ENCODE data around the gene MID1.

Gene MID1

GRCh38 chrX:10529344-10529743 is 91.0 kb downstream of the MID1 start:
- peak; percentile 14 for DNase-seq (ENCODE audit: low spot score)

- no peak for DNase-seq (ENCODE audit: low spot score)
These were observed 93.9 kb downstream of the MID1 start for GRCh38 chrX:10526451-10526850.

- DNase-seq (ENCODE audit: low spot score) = no peak
These were observed 94.8 kb downstream of the MID1 start for GRCh38 chrX:10525381-10526120.

- DNase-seq (ENCODE audit: low spot score) = no peak
These were observed 95.8 kb downstream of the MID1 start for GRCh38 chrX:10524578-10524977.

GRCh38 chrX:10519761-10520160 is 100.6 kb downstream of the MID1 start:
- DNase-seq (ENCODE audit: low spot score) = no peak

GRCh38 chrX:10519278-10519677 is 101.1 kb downstream of the MID1 start:
- no peak for DNase-seq (ENCODE audit: low spot score)

GRCh38 chrX:10518073-10518472 is 102.3 kb downstream of the MID1 start:
- no peak for DNase-seq (ENCODE audit: low spot score)

- no peak for DNase-seq (ENCODE audit: low spot score)
These were observed 103.5 kb downstream of the MID1 start for GRCh38 chrX:10516781-10517322.

GRCh38 chrX:10514891-10515290 is 105.5 kb downstream of the MID1 start:
- no peak for DNase-seq (ENCODE audit: low spot score)

- no peak for DNase-seq (ENCODE audit: low spot score)
These were observed 106.4 kb downstream of the MID1 start for GRCh38 chrX:10513974-10514373.

- no peak for DNase-seq (ENCODE audit: low spot score)
These were observed 107.6 kb downstream of the MID1 start for GRCh38 chrX:10512741-10513140.

- no peak for DNase-seq (ENCODE audit: low spot score)
These were observed 108.1 kb downstream of the MID1 start for GRCh38 chrX:10512258-10512657.

- no peak for DNase-seq (ENCODE audit: low spot score)
These were observed 111.0 kb downstream of the MID1 start for GRCh38 chrX:10509397-10509796.

GRCh38 chrX:10508891-10509290 is 111.5 kb downstream of the MID1 start:
- no peak for DNase-seq (ENCODE audit: low spot score)

- no peak for DNase-seq (ENCODE audit: low spot score)
These were observed 112.5 kb downstream of the MID1 start for GRCh38 chrX:10507876-10508275.

- no peak for DNase-seq (ENCODE audit: low spot score)
These were observed 113.2 kb downstream of the MID1 start for GRCh38 chrX:10507181-10507580.

- no peak for DNase-seq (ENCODE audit: low spot score)
These were observed 113.6 kb downstream of the MID1 start for GRCh38 chrX:10506781-10507180.

- DNase-seq (ENCODE audit: low spot score) = no peak
These were observed 114.7 kb downstream of the MID1 start for GRCh38 chrX:10505726-10506125.

- no peak for DNase-seq (ENCODE audit: low spot score)
These were observed 117.4 kb downstream of the MID1 start for GRCh38 chrX:10502961-10503360.

- DNase-seq (ENCODE audit: low spot score) = no peak
These were observed 118.8 kb downstream of the MID1 start for GRCh38 chrX:10501611-10502010.

GRCh38 chrX:10496345-10496965 is 123.9 kb downstream of the MID1 start:
- peak; percentile 52 for DNase-seq (ENCODE audit: low spot score)

GRCh38 chrX:10495677-10496076 is 124.7 kb downstream of the MID1 start:
- no peak for DNase-seq (ENCODE audit: low spot score)

- no peak for DNase-seq (ENCODE audit: low spot score)
These were observed 128.1 kb downstream of the MID1 start for GRCh38 chrX:10492250-10492649.

- peak; percentile 34 for DNase-seq (ENCODE audit: low spot score)
These were observed 134.0 kb downstream of the MID1 start for GRCh38 chrX:10486373-10486772.
